Measurements from ENCODE around the gene GRK3.

The GRK3 gene

DNA sequence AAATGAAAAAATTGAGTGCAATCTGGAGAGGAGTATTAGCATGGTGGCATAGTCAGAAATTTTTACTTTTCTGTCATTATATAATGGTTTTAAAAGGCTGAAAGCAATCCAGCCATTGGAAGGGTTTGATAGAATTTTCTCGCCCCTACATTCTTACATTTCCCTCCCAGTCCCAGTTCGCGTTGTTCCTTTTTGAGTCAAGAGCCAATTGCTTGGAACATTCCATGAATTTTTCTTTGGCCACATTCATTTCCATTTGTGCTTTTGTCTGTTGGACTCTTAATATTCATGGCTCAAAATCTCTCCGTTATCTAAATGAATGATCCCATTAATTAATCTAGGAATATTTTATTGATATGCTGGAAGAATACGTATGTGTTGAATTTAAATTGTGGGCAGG, 66.0 kb downstream of the GRK3 start:
- DNase-seq (ENCODE audit: low read depth in 1 of 2, low spot score in 1 of 2), result no peak
- Histone ChIP-seq H3K27me3 (ENCODE audit: insufficient read depth, poor library complexity, severe bottlenecking) (no peaks in the 10 kb centered on the region), H3K4me3 (replicated peaks; ENCODE audit: insufficient read depth, low read length) (no peak overlapping the region), H3K27ac (replicated peaks) (no peak overlapping the region)
- TF ChIP-seq POLR2AphosphoS5 (IDR thresholded peaks at IDR 0.05; ENCODE audit: low read depth) (no peak), GABPA (IDR thresholded peaks at IDR 0.05; ENCODE audit: low read depth) (no peak), SPI1 (IDR thresholded peaks at IDR 0.05; ENCODE audit: borderline replicate concordance, low read depth) (no peak)
- TF ChIP-seq, protein P1, sequence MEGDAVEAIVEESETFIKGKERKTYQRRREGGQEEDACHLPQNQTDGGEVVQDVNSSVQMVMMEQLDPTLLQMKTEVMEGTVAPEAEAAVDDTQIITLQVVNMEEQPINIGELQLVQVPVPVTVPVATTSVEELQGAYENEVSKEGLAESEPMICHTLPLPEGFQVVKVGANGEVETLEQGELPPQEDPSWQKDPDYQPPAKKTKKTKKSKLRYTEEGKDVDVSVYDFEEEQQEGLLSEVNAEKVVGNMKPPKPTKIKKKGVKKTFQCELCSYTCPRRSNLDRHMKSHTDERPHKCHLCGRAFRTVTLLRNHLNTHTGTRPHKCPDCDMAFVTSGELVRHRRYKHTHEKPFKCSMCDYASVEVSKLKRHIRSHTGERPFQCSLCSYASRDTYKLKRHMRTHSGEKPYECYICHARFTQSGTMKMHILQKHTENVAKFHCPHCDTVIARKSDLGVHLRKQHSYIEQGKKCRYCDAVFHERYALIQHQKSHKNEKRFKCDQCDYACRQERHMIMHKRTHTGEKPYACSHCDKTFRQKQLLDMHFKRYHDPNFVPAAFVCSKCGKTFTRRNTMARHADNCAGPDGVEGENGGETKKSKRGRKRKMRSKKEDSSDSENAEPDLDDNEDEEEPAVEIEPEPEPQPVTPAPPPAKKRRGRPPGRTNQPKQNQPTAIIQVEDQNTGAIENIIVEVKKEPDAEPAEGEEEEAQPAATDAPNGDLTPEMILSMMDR (IDR thresholded peaks at IDR 0.05; ENCODE audit: insufficient read depth, low read length), result no peak
- TF ChIP-seq, protein P2, sequence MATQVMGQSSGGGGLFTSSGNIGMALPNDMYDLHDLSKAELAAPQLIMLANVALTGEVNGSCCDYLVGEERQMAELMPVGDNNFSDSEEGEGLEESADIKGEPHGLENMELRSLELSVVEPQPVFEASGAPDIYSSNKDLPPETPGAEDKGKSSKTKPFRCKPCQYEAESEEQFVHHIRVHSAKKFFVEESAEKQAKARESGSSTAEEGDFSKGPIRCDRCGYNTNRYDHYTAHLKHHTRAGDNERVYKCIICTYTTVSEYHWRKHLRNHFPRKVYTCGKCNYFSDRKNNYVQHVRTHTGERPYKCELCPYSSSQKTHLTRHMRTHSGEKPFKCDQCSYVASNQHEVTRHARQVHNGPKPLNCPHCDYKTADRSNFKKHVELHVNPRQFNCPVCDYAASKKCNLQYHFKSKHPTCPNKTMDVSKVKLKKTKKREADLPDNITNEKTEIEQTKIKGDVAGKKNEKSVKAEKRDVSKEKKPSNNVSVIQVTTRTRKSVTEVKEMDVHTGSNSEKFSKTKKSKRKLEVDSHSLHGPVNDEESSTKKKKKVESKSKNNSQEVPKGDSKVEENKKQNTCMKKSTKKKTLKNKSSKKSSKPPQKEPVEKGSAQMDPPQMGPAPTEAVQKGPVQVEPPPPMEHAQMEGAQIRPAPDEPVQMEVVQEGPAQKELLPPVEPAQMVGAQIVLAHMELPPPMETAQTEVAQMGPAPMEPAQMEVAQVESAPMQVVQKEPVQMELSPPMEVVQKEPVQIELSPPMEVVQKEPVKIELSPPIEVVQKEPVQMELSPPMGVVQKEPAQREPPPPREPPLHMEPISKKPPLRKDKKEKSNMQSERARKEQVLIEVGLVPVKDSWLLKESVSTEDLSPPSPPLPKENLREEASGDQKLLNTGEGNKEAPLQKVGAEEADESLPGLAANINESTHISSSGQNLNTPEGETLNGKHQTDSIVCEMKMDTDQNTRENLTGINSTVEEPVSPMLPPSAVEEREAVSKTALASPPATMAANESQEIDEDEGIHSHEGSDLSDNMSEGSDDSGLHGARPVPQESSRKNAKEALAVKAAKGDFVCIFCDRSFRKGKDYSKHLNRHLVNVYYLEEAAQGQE (IDR thresholded peaks at IDR 0.05; ENCODE audit: insufficient replicate concordance, low read depth), result no peak

DNA sequence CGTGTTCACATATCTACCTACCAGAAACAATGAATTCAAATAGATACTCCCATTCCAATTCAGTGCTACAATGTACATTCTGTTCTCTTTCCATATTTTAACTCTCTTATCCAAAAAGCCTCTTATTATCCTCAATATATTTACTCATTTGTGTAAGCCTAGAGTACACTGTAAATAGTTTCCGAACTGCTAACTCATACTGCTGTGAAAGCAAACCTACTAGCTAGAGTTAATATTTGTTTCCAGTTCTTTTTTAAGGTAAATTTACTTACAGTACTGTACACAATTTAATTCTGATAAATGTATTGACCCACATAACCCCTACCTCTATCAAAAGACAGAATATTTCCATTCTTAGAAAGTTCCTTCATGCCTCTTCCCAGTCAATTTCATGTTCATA, 71.8 kb downstream of the GRK3 start:
- no peak for DNase-seq (ENCODE audit: low read depth in 1 of 2, low spot score in 1 of 2)
- no peak overlapping the region for H3K27ac ChIP-seq (replicated peaks)
- TF ChIP-seq POLR2AphosphoS5 (IDR thresholded peaks at IDR 0.05; ENCODE audit: low read depth), result no peak
- TF ChIP-seq, protein P1 (IDR thresholded peaks at IDR 0.05; ENCODE audit: insufficient read depth, low read length), result no peak
- TF ChIP-seq, protein P2 (IDR thresholded peaks at IDR 0.05; ENCODE audit: insufficient replicate concordance, low read depth), result no peak
- no peak for TF ChIP-seq SPI1 (IDR thresholded peaks at IDR 0.05; ENCODE audit: borderline replicate concordance, low read depth)
- TF ChIP-seq GABPA (IDR thresholded peaks at IDR 0.05; ENCODE audit: low read depth), result no peak
- H3K4me3 ChIP-seq (replicated peaks; ENCODE audit: insufficient read depth, low read length), result no peak overlapping the region
- no peaks in the 10 kb centered on the region for H3K27me3 ChIP-seq (ENCODE audit: insufficient read depth, poor library complexity, severe bottlenecking)

DNA sequence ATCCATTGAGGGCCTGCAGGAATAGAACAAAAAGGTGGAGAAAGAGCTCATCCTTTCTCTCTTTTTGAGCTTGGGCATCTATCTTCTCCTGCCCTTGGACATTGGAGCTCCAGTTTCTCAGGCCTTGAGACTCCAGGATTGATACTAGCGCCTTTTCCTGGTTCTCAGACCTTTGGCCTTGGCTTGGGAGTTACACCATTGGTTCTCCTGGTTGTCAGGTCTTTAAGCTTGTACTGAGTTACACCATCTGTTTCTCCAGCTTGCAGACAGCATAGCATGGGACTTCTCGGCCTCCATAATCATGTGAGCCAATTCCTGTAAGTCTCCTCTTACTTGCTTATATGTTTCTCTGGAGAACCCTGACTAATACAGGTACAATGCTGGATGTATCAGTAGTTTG, 72.6 kb downstream of the GRK3 start:
- Histone ChIP-seq H3K27me3 (ENCODE audit: insufficient read depth, poor library complexity, severe bottlenecking) (no peaks in the 10 kb centered on the region), H3K27ac (replicated peaks) (no peak overlapping the region), H3K4me3 (replicated peaks; ENCODE audit: insufficient read depth, low read length) (no peak overlapping the region)
- DNase-seq (ENCODE audit: low read depth in 1 of 2, low spot score in 1 of 2), result no peak
- TF ChIP-seq POLR2AphosphoS5 (IDR thresholded peaks at IDR 0.05; ENCODE audit: low read depth), result no peak
- TF ChIP-seq, protein P1 (IDR thresholded peaks at IDR 0.05; ENCODE audit: insufficient read depth, low read length), result no peak
- no peak for TF ChIP-seq SPI1 (IDR thresholded peaks at IDR 0.05; ENCODE audit: borderline replicate concordance, low read depth)
- TF ChIP-seq GABPA (IDR thresholded peaks at IDR 0.05; ENCODE audit: low read depth), result no peak
- TF ChIP-seq, protein P2 (IDR thresholded peaks at IDR 0.05; ENCODE audit: insufficient replicate concordance, low read depth), result no peak
